Fibroblast of skin of back (primary cell): ENCODE measurements around the gene HNMT. TPM values are rescaled to one million over a fixed set of nuclear protein-coding genes. Genes with fewer than 3 reads are reported as not detected.
A peak's percentile ranks its signal among the peaks of the same experiment; 100 is the strongest.
"Not testable (repeated sequence)": the region's sequence is repeated elsewhere in the genome, so short reads cannot be mapped to it uniquely, and the experiment has no call there.

Experiments used
- DNase-seq: peaks from one replicate; pipeline ENCODE4 v3.0.0-alpha.2; 2013
- polyA plus RNA-seq, 2 experiments: library from polyadenylated mRNA; unstranded; fragments of 120-200 nt; gene quantifications; one replicate each; pipeline ENCODE4 v1.2.1, GENCODE V29; 2013; ENCODE audit not compliant: insufficient read length in 2 of 2

The HNMT gene
- 5.9 TPM for polyA plus RNA-seq (2013, experiment 1 of 2; ENCODE audit: insufficient read length)
- polyA plus RNA-seq (2013, experiment 2 of 2; ENCODE audit: insufficient read length) = 5.7 TPM

GRCh38 chr2:137964066-137964858 lies at the start of gene HNMT:
Gene HNMT, plus strand, starts transcription at chr2:137964473. Its CDS starts 19 bp downstream, at chr2:137964492.
- peak; percentile 70 for DNase-seq

GRCh38 chr2:137921105-137921880 lies 43.0 kb upstream of the HNMT start:
- DNase-seq = no peak

DNA sequence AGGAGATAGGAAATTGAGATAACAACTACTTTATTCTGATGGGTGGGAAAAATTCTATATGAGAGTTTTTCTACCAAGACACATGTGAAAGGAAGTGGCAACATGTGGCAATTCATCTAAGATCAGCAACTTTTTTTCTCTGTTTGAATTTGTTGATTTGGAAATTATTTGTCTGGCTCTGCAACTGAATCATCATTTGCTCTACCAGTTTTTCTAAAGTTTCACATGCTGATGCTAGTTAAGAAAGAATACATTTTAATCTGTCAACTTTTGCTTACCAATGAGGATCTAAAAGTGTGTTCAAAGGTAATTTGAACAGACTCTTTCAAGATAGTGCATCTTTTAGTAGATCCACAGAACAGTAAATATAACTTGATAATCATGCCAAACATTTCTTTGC lies 42.1 kb upstream of the HNMT start:
- not testable (repeated sequence) for DNase-seq

DNA sequence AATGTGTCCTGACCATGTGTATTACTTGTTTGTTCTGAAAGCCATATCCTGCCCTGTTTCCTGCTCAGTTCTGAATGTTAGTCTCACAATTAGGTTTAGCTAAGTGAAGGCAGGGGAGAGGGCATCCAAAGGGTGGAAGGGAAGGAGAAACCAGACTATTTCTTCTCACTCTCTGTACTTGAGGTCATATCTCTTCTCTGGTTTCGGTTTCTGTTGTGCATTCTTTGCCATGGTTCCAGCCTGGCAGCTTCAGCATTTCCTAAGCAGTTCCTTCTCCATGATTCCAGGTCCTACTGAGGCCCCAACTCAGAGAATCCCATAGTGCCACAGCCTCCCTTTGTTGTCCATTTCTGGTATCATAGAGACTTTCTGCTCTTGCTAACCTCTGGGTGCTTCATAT lies 40.3 kb upstream of the HNMT start:
- DNase-seq = no peak

DNA sequence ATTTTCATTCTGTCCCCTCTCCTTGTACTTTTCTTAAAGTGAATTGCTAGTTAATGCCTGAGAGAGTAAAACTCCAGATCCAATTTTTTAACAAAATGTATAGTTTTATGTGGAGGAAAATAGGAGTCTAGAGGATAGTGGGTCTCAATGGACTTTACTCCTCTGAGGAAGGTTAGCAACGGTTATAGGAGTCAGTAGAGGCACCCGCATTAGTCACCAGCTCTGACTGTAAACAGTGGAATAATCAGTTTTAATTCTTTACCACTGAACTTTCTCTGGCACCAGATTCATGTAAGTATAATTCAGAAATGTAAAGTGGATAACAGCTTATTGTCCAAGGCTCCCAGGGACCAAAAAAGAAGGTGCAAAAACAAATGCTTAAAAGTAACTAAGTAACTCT lies 38.7 kb upstream of the HNMT start:
- DNase-seq = no peak

GRCh38 chr2:137927846-137928245 lies 36.4 kb upstream of the HNMT start:
- DNase-seq = no peak

- peak; percentile 87 for DNase-seq
Measured at GRCh38 chr2:137928547-137929518, 35.4 kb upstream of the HNMT start.

DNA sequence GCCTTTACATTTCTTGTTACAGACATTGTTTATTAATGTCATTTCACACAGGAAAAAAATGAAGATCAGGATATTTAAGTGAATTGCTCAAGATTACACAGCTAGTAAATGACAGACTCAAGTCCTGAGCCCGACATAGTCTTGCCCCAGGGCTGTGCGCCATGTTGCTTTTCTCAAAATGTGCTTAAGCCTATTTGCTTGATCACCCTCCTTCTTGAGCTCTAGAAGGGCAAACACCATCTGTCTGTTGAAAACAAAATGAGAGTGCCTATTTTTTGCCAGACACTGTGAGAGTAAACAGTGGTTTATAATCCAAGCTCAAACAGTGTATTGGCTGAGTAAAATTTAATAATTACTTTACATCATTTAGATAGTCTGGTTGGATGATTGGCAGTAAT lies 34.8 kb upstream of the HNMT start:
- DNase-seq = no peak

GRCh38 chr2:137930146-137930545 lies 34.1 kb upstream of the HNMT start:
- no peak for DNase-seq

DNA sequence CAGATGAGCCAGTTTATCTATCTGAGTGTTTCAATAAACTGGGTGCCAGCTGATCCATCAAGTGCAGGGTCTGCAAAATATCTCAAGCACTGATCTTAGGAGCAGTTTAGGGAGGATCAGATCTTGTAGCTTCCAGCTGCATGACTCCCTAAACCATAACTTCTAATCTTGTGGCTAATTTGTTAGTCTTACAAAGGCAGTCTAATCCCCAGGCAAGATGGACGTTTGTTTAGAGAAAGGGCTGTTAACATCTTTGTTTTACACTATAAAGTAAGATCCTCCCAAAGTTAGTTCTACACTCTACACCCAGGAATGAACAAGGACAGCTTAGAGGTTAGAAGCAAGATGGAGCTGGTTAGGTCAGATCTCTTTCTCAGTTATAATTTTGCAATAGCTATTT lies 28.7 kb upstream of the HNMT start:
- DNase-seq = no peak

- no peak for DNase-seq
Measured at GRCh38 chr2:137937246-137937645, 27.0 kb upstream of the HNMT start.

- DNase-seq = no peak
Measured at GRCh38 chr2:137937778-137938177, 26.5 kb upstream of the HNMT start.

GRCh38 chr2:137938204-137938603 lies 26.1 kb upstream of the HNMT start:
- DNase-seq = no peak

DNA sequence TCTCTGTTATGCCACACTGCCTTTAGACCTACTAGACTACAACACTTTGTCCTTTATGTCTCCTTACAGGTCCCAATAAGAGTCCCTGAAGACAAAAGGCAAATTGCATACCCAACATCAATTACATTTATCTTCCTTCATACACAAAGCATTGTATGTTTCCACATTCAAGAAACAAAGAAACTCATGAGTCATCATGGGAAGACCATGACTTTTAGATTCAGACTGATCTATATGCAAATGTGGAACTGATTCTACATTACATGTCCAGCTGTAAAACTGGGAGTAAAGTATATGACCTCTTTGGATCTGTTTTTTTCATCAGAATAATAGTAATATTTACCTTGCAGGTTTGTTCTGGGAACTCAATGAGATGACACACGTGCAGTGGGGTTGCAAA lies 25.2 kb upstream of the HNMT start:
- DNase-seq = no peak

DNA sequence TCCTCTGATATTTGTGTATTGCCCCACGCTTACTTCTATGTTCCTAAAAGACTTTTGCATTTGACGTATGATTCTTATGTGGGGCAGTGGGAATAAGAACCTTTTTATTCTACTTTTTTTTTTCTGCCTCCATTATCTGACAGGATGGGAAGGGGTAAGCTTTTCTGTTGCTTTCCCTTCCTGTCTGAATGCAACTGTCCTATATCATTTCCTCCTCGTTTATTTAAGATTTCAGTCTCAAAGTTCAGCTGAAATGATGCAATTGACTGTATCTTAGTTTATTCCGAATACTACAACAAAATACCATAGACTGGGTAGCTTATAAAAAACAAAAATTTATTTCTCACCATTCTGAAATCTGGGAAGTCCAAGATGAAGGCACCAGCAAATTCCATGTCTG lies 24.1 kb upstream of the HNMT start:
- no peak for DNase-seq

- DNase-seq = no peak
Measured at GRCh38 chr2:137942037-137942832, 22.0 kb upstream of the HNMT start.

- DNase-seq = no peak
Measured at GRCh38 chr2:137942833-137943677, 21.2 kb upstream of the HNMT start.

DNA sequence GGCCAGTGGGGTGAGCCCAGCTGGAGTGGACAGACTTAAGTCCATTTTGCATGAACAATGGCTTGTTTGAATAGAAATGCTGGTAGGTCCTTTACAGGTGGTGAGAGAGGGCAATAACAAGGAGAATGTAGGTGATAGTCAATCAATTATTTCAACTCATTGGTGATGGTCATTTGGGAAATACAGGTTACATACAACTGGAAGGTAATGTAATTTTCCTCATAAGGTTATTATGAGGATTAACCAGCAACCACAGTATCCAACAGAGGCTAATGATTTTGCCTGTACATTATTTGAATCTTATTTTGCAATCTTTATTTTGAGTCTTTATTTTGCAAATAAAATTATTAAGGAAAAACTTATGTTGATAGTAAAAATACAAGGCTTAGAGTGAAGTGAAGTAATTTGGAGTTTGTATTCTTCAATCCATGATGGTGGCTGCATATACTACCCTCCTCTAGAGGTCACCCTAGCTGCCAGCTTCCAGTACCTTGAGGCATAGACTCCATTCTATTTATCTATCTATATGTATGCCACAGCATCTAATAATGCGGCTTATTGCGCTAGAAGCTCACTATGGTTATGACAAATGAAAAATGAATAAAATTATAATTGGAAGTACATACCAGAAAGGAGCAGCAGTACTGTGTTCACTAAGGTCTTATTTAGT lies 20.5 kb upstream of the HNMT start:
- DNase-seq = no peak

GRCh38 chr2:137944714-137945113 lies 19.6 kb upstream of the HNMT start:
- DNase-seq = no peak

DNA sequence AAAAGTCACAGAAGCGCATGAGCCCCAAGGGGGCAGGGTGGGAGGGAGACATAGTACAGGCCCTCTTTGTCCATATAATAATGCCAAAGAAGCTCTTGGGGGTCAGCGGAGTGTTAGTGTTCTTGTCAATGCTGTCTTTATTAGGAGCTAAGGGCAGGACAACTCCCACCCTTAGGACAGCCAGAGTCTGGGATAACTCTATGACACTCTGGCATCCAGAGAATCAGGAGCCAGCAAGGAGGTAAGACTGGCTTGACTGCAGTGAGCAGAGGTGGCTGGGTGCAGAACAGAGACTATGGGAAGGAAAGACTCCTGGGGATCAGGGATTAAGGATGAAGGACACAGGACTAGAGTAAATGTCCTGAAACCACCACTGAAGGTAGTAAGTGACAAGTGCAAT lies 19.0 kb upstream of the HNMT start:
- no peak for DNase-seq
